CD4-positive, alpha-beta T cell treated with Interleukin-10 for 1 hour (primary cell): Measurements from ENCODE around the gene ISLR2.

Experiments
- DNase-seq: peaks from one replicate; pipeline ENCODE4 v3.0.0-alpha.2; 2020

ISLR2 gene

GRCh38 chr15:74179101-74179841, 48.9 kb downstream of the ISLR2 start:
- DNase-seq: no peak

- DNase-seq: no peak
These were observed 49.8 kb downstream of the ISLR2 start for GRCh38 chr15:74179983-74180880.

- no peak for DNase-seq
These were observed 50.7 kb downstream of the ISLR2 start for GRCh38 chr15:74180881-74181602.

- no peak for DNase-seq
These were observed 51.7 kb downstream of the ISLR2 start for GRCh38 chr15:74182131-74182530.

GRCh38 chr15:74184582-74185091, 54.3 kb downstream of the ISLR2 start:
- no peak for DNase-seq

GRCh38 chr15:74185710-74186348, 55.4 kb downstream of the ISLR2 start:
- DNase-seq: no peak
